ENCODE results near the gene C3orf33. TPM values are rescaled to one million over a fixed set of nuclear protein-coding genes. Genes with fewer than 3 reads are reported as not detected.

Gene C3orf33
- total RNA-seq, 1 experiment from 2014 or later, result 2.9 TPM

DNA sequence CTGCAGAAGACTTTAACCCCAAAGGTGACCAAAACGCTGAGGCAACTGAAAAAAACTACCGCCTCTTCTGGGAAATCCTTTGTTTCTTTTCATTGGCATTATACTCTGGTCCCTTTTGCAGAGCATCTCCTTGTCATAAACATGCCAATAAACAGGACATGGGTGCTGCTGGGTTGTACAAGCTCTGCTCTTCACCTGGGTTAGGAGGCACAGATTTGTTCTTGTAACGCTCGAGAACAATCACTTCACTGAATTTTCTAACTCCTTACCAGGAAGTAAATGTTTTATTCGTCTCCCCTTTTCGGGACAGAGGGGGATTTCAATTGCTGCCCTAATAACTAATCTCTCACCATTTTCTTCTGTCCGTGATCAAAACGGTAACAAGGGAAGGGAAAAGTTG lies 62.5 kb downstream of the C3orf33 start:
- H3K27ac Mint-ChIP-seq, result peak overlapping the region in 1 of 3 experiments; percentile 50; a peak in 1 of 7 replicates
- Histone ChIP-seq H2BK15ac (ENCODE audit: low read depth, low read length) (no peak overlapping the region), H3K18ac (ENCODE audit: insufficient read length, low read depth, low read length) (no peak overlapping the region), H2BK5ac (ENCODE audit: insufficient read length, low read length) (no peak overlapping the region), H3T11ph (ENCODE audit: low read length) (no peak overlapping the region), H3K23ac (ENCODE audit: insufficient read length, low read depth, low read length) (no peak overlapping the region), H2AFZ (ENCODE audit: low read length) (no peak overlapping the region), H2AK5ac (ENCODE audit: insufficient read length, low read length) (no peak overlapping the region), H3K9me3 (ENCODE audit: control insufficient read depth, low read depth, low read length) (no peaks in the 10 kb centered on the region), H3K4me1 (ENCODE audit: insufficient read depth, low read length) (peaks cover 3% of the 10 kb centered on the region; the same call in 1 of the 2 replicates), H3K56ac (ENCODE audit: insufficient read length, low read depth, low read length) (no peak overlapping the region), H3K14ac (ENCODE audit: insufficient read depth, low read length) (no peak overlapping the region), H3K9ac (ENCODE audit: extremely low read depth, insufficient read length, low read length) (no peak overlapping the region), H2BK120ac (ENCODE audit: low read depth, low read length, poor library complexity, severe bottlenecking) (no peak overlapping the region), H4K8ac (replicated peaks; ENCODE audit: insufficient read length, low read depth, low read length) (no peak overlapping the region), H4K91ac (ENCODE audit: insufficient read length, low read depth, low read length) (no peak overlapping the region), H3K79me2 (ENCODE audit: insufficient read depth, low read length) (no peaks in the 10 kb centered on the region), H2BK20ac (ENCODE audit: low read depth, low read length, poor library complexity, severe bottlenecking) (no peak overlapping the region), H3K27me3 (ENCODE audit: insufficient read depth, low read length) (no peaks in the 10 kb centered on the region), H3K4me2 (ENCODE audit: insufficient read depth, insufficient read length, low read length) (peak overlapping the region; percentile 86), H3K79me1 (ENCODE audit: insufficient read depth, low read depth, low read length, poor library complexity, severe bottlenecking) (no peaks in the 10 kb centered on the region), H3K4ac (ENCODE audit: low read depth, low read length) (no peak overlapping the region), H3K27ac (ENCODE audit: insufficient read length, low read depth, low read length) (no peak overlapping the region), H4K5ac (ENCODE audit: insufficient read length, low read depth, low read length) (no peak overlapping the region), H3K23me2 (ENCODE audit: insufficient read length, low read depth, low read length, poor library complexity, severe bottlenecking) (peaks cover 13% of the 10 kb centered on the region), H2BK12ac (ENCODE audit: insufficient read length, low read depth, low read length) (no peak overlapping the region), H4K20me1 (ENCODE audit: control insufficient read depth, insufficient read depth, insufficient read length) (no peaks in the 10 kb centered on the region)
- no peaks in the 10 kb centered on the region; a peak in 1 of 5 replicates for H3K9me3 Mint-ChIP-seq
- no CpG with 5 or more reads among the region's 8 CpGs for WGBS (ENCODE audit: extremely low coverage, insufficient read length, low lambda C conversion rate)
- TF ChIP-seq, protein P1, sequence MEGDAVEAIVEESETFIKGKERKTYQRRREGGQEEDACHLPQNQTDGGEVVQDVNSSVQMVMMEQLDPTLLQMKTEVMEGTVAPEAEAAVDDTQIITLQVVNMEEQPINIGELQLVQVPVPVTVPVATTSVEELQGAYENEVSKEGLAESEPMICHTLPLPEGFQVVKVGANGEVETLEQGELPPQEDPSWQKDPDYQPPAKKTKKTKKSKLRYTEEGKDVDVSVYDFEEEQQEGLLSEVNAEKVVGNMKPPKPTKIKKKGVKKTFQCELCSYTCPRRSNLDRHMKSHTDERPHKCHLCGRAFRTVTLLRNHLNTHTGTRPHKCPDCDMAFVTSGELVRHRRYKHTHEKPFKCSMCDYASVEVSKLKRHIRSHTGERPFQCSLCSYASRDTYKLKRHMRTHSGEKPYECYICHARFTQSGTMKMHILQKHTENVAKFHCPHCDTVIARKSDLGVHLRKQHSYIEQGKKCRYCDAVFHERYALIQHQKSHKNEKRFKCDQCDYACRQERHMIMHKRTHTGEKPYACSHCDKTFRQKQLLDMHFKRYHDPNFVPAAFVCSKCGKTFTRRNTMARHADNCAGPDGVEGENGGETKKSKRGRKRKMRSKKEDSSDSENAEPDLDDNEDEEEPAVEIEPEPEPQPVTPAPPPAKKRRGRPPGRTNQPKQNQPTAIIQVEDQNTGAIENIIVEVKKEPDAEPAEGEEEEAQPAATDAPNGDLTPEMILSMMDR (conservative IDR thresholded peaks at IDR 0.05), result no peak
- H3K4me1 Mint-ChIP-seq, result peaks cover 49 to 60% of the 10 kb centered on the region in 2 experiments
- peak overlapping the region; percentile 98 to 99 for H3K4me3 Mint-ChIP-seq
- no peak for DNase-seq
- H3K27me3 Mint-ChIP-seq (ENCODE audit: low read depth), result no peaks in the 10 kb centered on the region
- 0 out of 7 replicates have a peak, but pooled peaks cover 0 to 1% (median 0%) of the 10 kb centered on the region in 3 experiments for H3K36me3 Mint-ChIP-seq (ENCODE audit: insufficient read depth in 1 of 3, low read depth in 3 of 3)
